ENCODE results near the gene PRKAR1B. TPM values are rescaled to one million over a fixed set of nuclear protein-coding genes. Genes with fewer than 3 reads are reported as not detected.
A peak's percentile ranks its signal among the peaks of the same experiment; 100 is the strongest.

The PRKAR1B gene
- total and polyA plus RNA-seq, 2 donors = 13.7 to 15.4 TPM

- DNase-seq (ENCODE audit: low read depth in 6 of 9, low spot score in 9 of 9) = no peak
- no peak overlapping the region for H3K4me3 ChIP-seq (ENCODE audit: low read length in 2 of 2)
- no peaks in the 10 kb centered on the region for H3K27me3 ChIP-seq (ENCODE audit: control insufficient read depth in 2 of 2, insufficient read depth in 1 of 2, low read length in 1 of 2)
- H3K9me3 ChIP-seq (ENCODE audit: control insufficient read depth in 2 of 2, insufficient read depth in 1 of 2, low read length in 1 of 2) = peaks cover 0 to 11% of the 10 kb centered on the region in 2 donors
- peaks cover 4 to 11% of the 10 kb centered on the region in 2 donors for H3K36me3 ChIP-seq (ENCODE audit: control insufficient read depth in 2 of 2, insufficient read depth in 2 of 2, low read length in 1 of 2)
- WGBS = 76% methylated on average over 4 of the region's 4 CpGs
- H3K27ac ChIP-seq (ENCODE audit: low read depth in 1 of 2, low read length in 1 of 2) = no peak overlapping the region
- peaks cover 9 to 36% of the 10 kb centered on the region in 2 donors for H3K4me1 ChIP-seq (ENCODE audit: control insufficient read depth in 2 of 2, insufficient read depth in 2 of 2, low read length in 2 of 2)
These were observed 140.6 kb downstream of the PRKAR1B start for GRCh38 chr7:586494-586893.

- no peaks in the 10 kb centered on the region for H3K27me3 ChIP-seq (ENCODE audit: control insufficient read depth in 2 of 2, insufficient read depth in 1 of 2, low read length in 1 of 2)
- WGBS = 75% methylated on average over 6 of the region's 6 CpGs
- H3K27ac ChIP-seq (ENCODE audit: low read depth in 1 of 2, low read length in 1 of 2) = no peak overlapping the region
- peaks cover 9 to 29% of the 10 kb centered on the region in 2 donors for H3K4me1 ChIP-seq (ENCODE audit: control insufficient read depth in 2 of 2, insufficient read depth in 2 of 2, low read length in 2 of 2)
- peaks cover 0 to 11% of the 10 kb centered on the region in 2 donors for H3K9me3 ChIP-seq (ENCODE audit: control insufficient read depth in 2 of 2, insufficient read depth in 1 of 2, low read length in 1 of 2)
- no peak overlapping the region for H3K4me3 ChIP-seq (ENCODE audit: low read length in 2 of 2)
- H3K36me3 ChIP-seq (ENCODE audit: control insufficient read depth in 2 of 2, insufficient read depth in 2 of 2, low read length in 1 of 2) = peaks cover 4 to 11% of the 10 kb centered on the region in 2 donors
- DNase-seq (ENCODE audit: low read depth in 6 of 9, low spot score in 9 of 9) = no peak
These were observed 141.2 kb downstream of the PRKAR1B start for GRCh38 chr7:585873-586272.

- peaks cover 9 to 23% of the 10 kb centered on the region in 2 donors for H3K4me1 ChIP-seq (ENCODE audit: control insufficient read depth in 2 of 2, insufficient read depth in 2 of 2, low read length in 2 of 2)
- H3K27ac ChIP-seq (ENCODE audit: low read depth in 1 of 2, low read length in 1 of 2) = peak overlapping the region in 1 of 2 donors; percentile 94
- H3K4me3 ChIP-seq (ENCODE audit: low read length in 2 of 2) = no peak overlapping the region
- H3K27me3 ChIP-seq (ENCODE audit: control insufficient read depth in 2 of 2, insufficient read depth in 1 of 2, low read length in 1 of 2) = no peaks in the 10 kb centered on the region
- WGBS = 93% methylated on average over 18 of the region's 18 CpGs
- peaks cover 0 to 11% of the 10 kb centered on the region in 2 donors for H3K9me3 ChIP-seq (ENCODE audit: control insufficient read depth in 2 of 2, insufficient read depth in 1 of 2, low read length in 1 of 2)
- DNase-seq (ENCODE audit: low read depth in 6 of 9, low spot score in 9 of 9) = no peak
- peaks cover 4 to 11% of the 10 kb centered on the region in 2 donors for H3K36me3 ChIP-seq (ENCODE audit: control insufficient read depth in 2 of 2, insufficient read depth in 2 of 2, low read length in 1 of 2)
These were observed 141.8 kb downstream of the PRKAR1B start for GRCh38 chr7:585229-585711.

- peak overlapping the region; percentile 94 to 96 for H3K27ac ChIP-seq (ENCODE audit: low read depth in 1 of 2, low read length in 1 of 2)
- H3K4me1 ChIP-seq (ENCODE audit: control insufficient read depth in 2 of 2, insufficient read depth in 2 of 2, low read length in 2 of 2) = peaks cover 9 to 21% of the 10 kb centered on the region in 2 donors
- DNase-seq (ENCODE audit: low read depth in 6 of 9, low spot score in 9 of 9) = no peak
- H3K9me3 ChIP-seq (ENCODE audit: control insufficient read depth in 2 of 2, insufficient read depth in 1 of 2, low read length in 1 of 2) = peaks cover 0 to 11% of the 10 kb centered on the region in 2 donors
- peaks cover 4 to 11% of the 10 kb centered on the region in 2 donors for H3K36me3 ChIP-seq (ENCODE audit: control insufficient read depth in 2 of 2, insufficient read depth in 2 of 2, low read length in 1 of 2)
- no peaks in the 10 kb centered on the region for H3K27me3 ChIP-seq (ENCODE audit: control insufficient read depth in 2 of 2, insufficient read depth in 1 of 2, low read length in 1 of 2)
- H3K4me3 ChIP-seq (ENCODE audit: low read length in 2 of 2) = no peak overlapping the region
- 99% methylated on average over 12 of the region's 12 CpGs for WGBS
These were observed 142.3 kb downstream of the PRKAR1B start for GRCh38 chr7:584820-585219.

GRCh38 chr7:584122-584465 lies 143.0 kb downstream of the PRKAR1B start:
- Histone ChIP-seq H3K36me3 (ENCODE audit: control insufficient read depth in 2 of 2, insufficient read depth in 2 of 2, low read length in 1 of 2) (peaks cover 4 to 11% of the 10 kb centered on the region in 2 donors), H3K4me3 (ENCODE audit: low read length in 2 of 2) (peak overlapping the region; percentile 48 to 53), H3K27ac (ENCODE audit: low read depth in 1 of 2, low read length in 1 of 2) (peak overlapping the region; percentile 94 to 96), H3K9me3 (ENCODE audit: control insufficient read depth in 2 of 2, insufficient read depth in 1 of 2, low read length in 1 of 2) (peaks cover 0 to 11% of the 10 kb centered on the region in 2 donors), H3K4me1 (ENCODE audit: control insufficient read depth in 2 of 2, insufficient read depth in 2 of 2, low read length in 2 of 2) (peaks cover 9 to 21% of the 10 kb centered on the region in 2 donors), H3K27me3 (ENCODE audit: control insufficient read depth in 2 of 2, insufficient read depth in 1 of 2, low read length in 1 of 2) (no peaks in the 10 kb centered on the region)
- 20% methylated on average over 15 of the region's 15 CpGs for WGBS
- DNase-seq (ENCODE audit: low read depth in 6 of 9, low spot score in 9 of 9) = peak; percentile 68 to 95 (median 87)

- WGBS = 68% methylated on average over 30 of the region's 30 CpGs
- Histone ChIP-seq H3K27ac (ENCODE audit: low read depth in 1 of 2, low read length in 1 of 2) (peak overlapping the region; percentile 94 to 96), H3K36me3 (ENCODE audit: control insufficient read depth in 2 of 2, insufficient read depth in 2 of 2, low read length in 1 of 2) (peaks cover 4 to 11% of the 10 kb centered on the region in 2 donors), H3K4me1 (ENCODE audit: control insufficient read depth in 2 of 2, insufficient read depth in 2 of 2, low read length in 2 of 2) (peaks cover 9 to 21% of the 10 kb centered on the region in 2 donors), H3K27me3 (ENCODE audit: control insufficient read depth in 2 of 2, insufficient read depth in 1 of 2, low read length in 1 of 2) (no peaks in the 10 kb centered on the region), H3K4me3 (ENCODE audit: low read length in 2 of 2) (peak overlapping the region; percentile 48 to 53), H3K9me3 (ENCODE audit: control insufficient read depth in 2 of 2, insufficient read depth in 1 of 2, low read length in 1 of 2) (peaks cover 0 to 11% of the 10 kb centered on the region in 2 donors)
- DNase-seq (ENCODE audit: low read depth in 6 of 9, low spot score in 9 of 9) = peak in 1 of 9 donors; percentile 44
These were observed 143.5 kb downstream of the PRKAR1B start for GRCh38 chr7:583410-584121.

GRCh38 chr7:582931-583330 lies 144.2 kb downstream of the PRKAR1B start:
- Histone ChIP-seq H3K9me3 (ENCODE audit: control insufficient read depth in 2 of 2, insufficient read depth in 1 of 2, low read length in 1 of 2) (peaks cover 0 to 11% of the 10 kb centered on the region in 2 donors), H3K36me3 (ENCODE audit: control insufficient read depth in 2 of 2, insufficient read depth in 2 of 2, low read length in 1 of 2) (peaks cover 5 to 11% of the 10 kb centered on the region in 2 donors), H3K27ac (ENCODE audit: low read depth in 1 of 2, low read length in 1 of 2) (no peak overlapping the region), H3K4me3 (ENCODE audit: low read length in 2 of 2) (no peak overlapping the region), H3K27me3 (ENCODE audit: control insufficient read depth in 2 of 2, insufficient read depth in 1 of 2, low read length in 1 of 2) (no peaks in the 10 kb centered on the region), H3K4me1 (ENCODE audit: control insufficient read depth in 2 of 2, insufficient read depth in 2 of 2, low read length in 2 of 2) (peaks cover 9 to 21% of the 10 kb centered on the region in 2 donors)
- WGBS = 96% methylated on average over 23 of the region's 23 CpGs
- DNase-seq (ENCODE audit: low read depth in 6 of 9, low spot score in 9 of 9) = no peak

- DNase-seq (ENCODE audit: low read depth in 6 of 9, low spot score in 9 of 9) = no peak
- peaks cover 9 to 21% of the 10 kb centered on the region in 2 donors for H3K4me1 ChIP-seq (ENCODE audit: control insufficient read depth in 2 of 2, insufficient read depth in 2 of 2, low read length in 2 of 2)
These were observed 144.8 kb downstream of the PRKAR1B start for GRCh38 chr7:582081-582835.

GRCh38 chr7:578386-578785 lies 148.7 kb downstream of the PRKAR1B start:
- H3K4me3 ChIP-seq (ENCODE audit: low read length in 2 of 2) = no peak overlapping the region
- H3K27ac ChIP-seq (ENCODE audit: low read depth in 1 of 2, low read length in 1 of 2) = no peak overlapping the region
- H3K9me3 ChIP-seq (ENCODE audit: control insufficient read depth in 2 of 2, insufficient read depth in 1 of 2, low read length in 1 of 2) = peaks cover 0 to 6% of the 10 kb centered on the region in 2 donors
- 99% methylated on average over 16 of the region's 16 CpGs for WGBS
- no peak for DNase-seq (ENCODE audit: low read depth in 6 of 9, low spot score in 9 of 9)
- H3K36me3 ChIP-seq (ENCODE audit: control insufficient read depth in 2 of 2, insufficient read depth in 2 of 2, low read length in 1 of 2) = peaks cover 4 to 12% of the 10 kb centered on the region in 2 donors
- peaks cover under 1% of the 10 kb centered on the region in 2 donors for H3K4me1 ChIP-seq (ENCODE audit: control insufficient read depth in 2 of 2, insufficient read depth in 2 of 2, low read length in 2 of 2)
- H3K27me3 ChIP-seq (ENCODE audit: control insufficient read depth in 2 of 2, insufficient read depth in 1 of 2, low read length in 1 of 2) = no peaks in the 10 kb centered on the region

More at GRCh38 chr7:582081-582835, 144.8 kb downstream of the PRKAR1B start:
- Histone ChIP-seq H3K36me3 (ENCODE audit: control insufficient read depth in 2 of 2, insufficient read depth in 2 of 2, low read length in 1 of 2) (peaks cover 8 to 11% of the 10 kb centered on the region in 2 donors), H3K4me3 (ENCODE audit: low read length in 2 of 2) (no peak overlapping the region), H3K9me3 (ENCODE audit: control insufficient read depth in 2 of 2, insufficient read depth in 1 of 2, low read length in 1 of 2) (peaks cover 0 to 11% of the 10 kb centered on the region in 2 donors), H3K27me3 (ENCODE audit: control insufficient read depth in 2 of 2, insufficient read depth in 1 of 2, low read length in 1 of 2) (no peaks in the 10 kb centered on the region), H3K27ac (ENCODE audit: low read depth in 1 of 2, low read length in 1 of 2) (no peak overlapping the region)
- WGBS = 96% methylated on average over 43 of the region's 43 CpGs
